Ishikawa (cell line): ENCODE measurements around the gene CDT1.

Experiments used
- CEBPB ChIP-seq: IDR thresholded peaks from 2 replicates; pipeline ENCODE4 v1.6.1; 2012
- CREB1 ChIP-seq: IDR thresholded peaks from 2 replicates; pipeline ENCODE4 v1.6.1; 2012; ENCODE audit warnings: low read depth
- EGR1 ChIP-seq: IDR thresholded peaks from 2 replicates; pipeline ENCODE4 v1.6.1; 2012
- EP300 ChIP-seq: IDR thresholded peaks from 2 replicates; pipeline ENCODE4 v1.6.1; 2012; ENCODE audit warnings: borderline replicate concordance
- FOXM1 ChIP-seq: IDR thresholded peaks from 2 replicates; pipeline ENCODE4 v1.6.1; 2012; ENCODE audit warnings: low read depth, borderline replicate concordance
- NFIC ChIP-seq: IDR thresholded peaks from 2 replicates; pipeline ENCODE4 v1.6.1; 2012
- RAD21 ChIP-seq: IDR thresholded peaks from 2 replicates; pipeline ENCODE4 v1.6.1; 2012; ENCODE audit warnings: low read depth
- TAF1 ChIP-seq: IDR thresholded peaks from 2 replicates; pipeline ENCODE4 v1.6.1; 2012; ENCODE audit warnings: low read depth, mild to moderate bottlenecking
- TCF12 ChIP-seq: IDR thresholded peaks from 2 replicates; pipeline ENCODE4 v1.6.1; 2012; ENCODE audit warnings: low read depth
- TEAD4 ChIP-seq: IDR thresholded peaks from 2 replicates; pipeline ENCODE4 v1.6.1; 2012
- YY1 ChIP-seq: IDR thresholded peaks from 2 replicates; pipeline ENCODE4 v1.6.1; 2012; ENCODE audit warnings: low read depth
- ZBTB7A ChIP-seq: IDR thresholded peaks from 2 replicates; pipeline ENCODE4 v1.6.1; 2012; ENCODE audit warnings: low read depth
- TF ChIP-seq, protein P1 (sequence below): IDR thresholded peaks from 2 replicates; pipeline ENCODE4 v1.6.1; 2012
- TF ChIP-seq, protein P2 (sequence below): IDR thresholded peaks from 2 replicates; pipeline ENCODE4 v1.6.1; 2012
- TF ChIP-seq, protein P3 (sequence below): IDR thresholded peaks from 2 replicates; pipeline ENCODE4 v1.6.1; 2012; ENCODE audit warnings: low read depth, mild to moderate bottlenecking

Gene CDT1

DNA sequence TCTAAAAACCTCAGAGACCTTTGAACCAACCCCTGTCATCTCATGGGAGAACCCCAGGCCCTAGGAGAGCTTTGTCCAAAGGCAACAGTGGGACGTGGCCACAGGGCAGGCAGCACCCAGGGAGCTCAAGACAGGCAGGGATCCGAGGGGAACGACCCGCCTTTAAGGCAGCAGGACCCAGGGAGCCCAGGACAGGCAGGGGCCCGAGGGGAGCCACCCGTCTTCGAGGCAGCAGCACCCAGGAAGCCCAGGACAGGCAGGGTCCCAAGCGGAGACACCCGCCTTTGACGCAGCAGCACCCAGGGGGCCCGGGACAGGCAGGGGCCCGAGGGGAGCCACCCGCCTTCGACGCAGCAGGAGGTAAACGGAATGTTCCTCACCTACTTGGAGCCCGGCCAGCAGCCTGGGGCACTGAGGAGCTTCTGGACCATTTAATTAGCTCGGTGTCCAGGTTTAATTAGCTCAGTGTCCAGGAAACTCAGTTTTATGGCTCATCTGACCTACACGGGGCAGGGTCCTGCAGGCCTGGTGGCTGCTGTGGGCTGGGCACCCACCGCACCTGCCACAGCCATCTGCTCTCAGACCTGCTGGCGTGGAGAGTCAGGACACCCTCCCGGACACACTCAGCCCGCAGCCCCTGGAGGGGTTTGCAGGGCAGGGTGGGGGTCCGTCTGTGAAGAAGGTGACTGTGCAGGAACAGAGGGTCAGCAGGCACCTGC, 43.0 kb upstream of the CDT1 start:
- TF ChIP-seq YY1 (no peak), FOXM1 (no peak), TCF12 (peak; percentile 53), RAD21 (no peak), EGR1 (no peak), CEBPB (no peak), NFIC (peak; percentile 91), TEAD4 (peak; percentile 58), CREB1 (no peak), EP300 (peak; percentile 57), ZBTB7A (no peak; the same call in 1 of the 2 replicates), TAF1 (no peak)
- TF ChIP-seq, protein P1, sequence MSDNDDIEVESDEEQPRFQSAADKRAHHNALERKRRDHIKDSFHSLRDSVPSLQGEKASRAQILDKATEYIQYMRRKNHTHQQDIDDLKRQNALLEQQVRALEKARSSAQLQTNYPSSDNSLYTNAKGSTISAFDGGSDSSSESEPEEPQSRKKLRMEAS, result peak; percentile 27; the same call in 1 of the 2 replicates
- TF ChIP-seq, protein P2, sequence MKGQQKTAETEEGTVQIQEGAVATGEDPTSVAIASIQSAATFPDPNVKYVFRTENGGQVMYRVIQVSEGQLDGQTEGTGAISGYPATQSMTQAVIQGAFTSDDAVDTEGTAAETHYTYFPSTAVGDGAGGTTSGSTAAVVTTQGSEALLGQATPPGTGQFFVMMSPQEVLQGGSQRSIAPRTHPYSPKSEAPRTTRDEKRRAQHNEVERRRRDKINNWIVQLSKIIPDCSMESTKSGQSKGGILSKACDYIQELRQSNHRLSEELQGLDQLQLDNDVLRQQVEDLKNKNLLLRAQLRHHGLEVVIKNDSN, result no peak
- TF ChIP-seq, protein P3, sequence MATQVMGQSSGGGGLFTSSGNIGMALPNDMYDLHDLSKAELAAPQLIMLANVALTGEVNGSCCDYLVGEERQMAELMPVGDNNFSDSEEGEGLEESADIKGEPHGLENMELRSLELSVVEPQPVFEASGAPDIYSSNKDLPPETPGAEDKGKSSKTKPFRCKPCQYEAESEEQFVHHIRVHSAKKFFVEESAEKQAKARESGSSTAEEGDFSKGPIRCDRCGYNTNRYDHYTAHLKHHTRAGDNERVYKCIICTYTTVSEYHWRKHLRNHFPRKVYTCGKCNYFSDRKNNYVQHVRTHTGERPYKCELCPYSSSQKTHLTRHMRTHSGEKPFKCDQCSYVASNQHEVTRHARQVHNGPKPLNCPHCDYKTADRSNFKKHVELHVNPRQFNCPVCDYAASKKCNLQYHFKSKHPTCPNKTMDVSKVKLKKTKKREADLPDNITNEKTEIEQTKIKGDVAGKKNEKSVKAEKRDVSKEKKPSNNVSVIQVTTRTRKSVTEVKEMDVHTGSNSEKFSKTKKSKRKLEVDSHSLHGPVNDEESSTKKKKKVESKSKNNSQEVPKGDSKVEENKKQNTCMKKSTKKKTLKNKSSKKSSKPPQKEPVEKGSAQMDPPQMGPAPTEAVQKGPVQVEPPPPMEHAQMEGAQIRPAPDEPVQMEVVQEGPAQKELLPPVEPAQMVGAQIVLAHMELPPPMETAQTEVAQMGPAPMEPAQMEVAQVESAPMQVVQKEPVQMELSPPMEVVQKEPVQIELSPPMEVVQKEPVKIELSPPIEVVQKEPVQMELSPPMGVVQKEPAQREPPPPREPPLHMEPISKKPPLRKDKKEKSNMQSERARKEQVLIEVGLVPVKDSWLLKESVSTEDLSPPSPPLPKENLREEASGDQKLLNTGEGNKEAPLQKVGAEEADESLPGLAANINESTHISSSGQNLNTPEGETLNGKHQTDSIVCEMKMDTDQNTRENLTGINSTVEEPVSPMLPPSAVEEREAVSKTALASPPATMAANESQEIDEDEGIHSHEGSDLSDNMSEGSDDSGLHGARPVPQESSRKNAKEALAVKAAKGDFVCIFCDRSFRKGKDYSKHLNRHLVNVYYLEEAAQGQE, result no peak

DNA sequence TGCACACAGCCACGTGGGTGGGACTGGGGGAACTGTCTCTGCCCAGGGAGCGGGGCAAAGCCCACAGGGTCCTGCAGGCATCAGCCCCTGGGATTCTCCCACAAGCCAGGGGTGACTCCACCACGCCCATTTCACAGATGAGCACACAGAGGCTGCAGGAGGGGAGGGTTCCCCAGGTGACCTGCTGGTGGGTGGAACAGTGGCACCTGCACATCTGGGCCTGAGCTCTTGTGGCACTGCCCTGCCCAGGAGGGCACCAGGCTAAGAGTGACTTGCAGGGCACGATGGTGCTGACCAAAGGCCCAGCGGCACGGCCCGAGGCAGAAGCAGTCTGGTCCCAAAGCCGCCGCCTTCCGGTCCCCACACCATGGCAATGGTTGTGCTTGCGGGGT, 42.5 kb upstream of the CDT1 start:
- TF ChIP-seq TCF12, result 0 out of 2 replicates have a peak, but pooled peaks have one; percentile 7
- no peak for TF ChIP-seq YY1

DNA sequence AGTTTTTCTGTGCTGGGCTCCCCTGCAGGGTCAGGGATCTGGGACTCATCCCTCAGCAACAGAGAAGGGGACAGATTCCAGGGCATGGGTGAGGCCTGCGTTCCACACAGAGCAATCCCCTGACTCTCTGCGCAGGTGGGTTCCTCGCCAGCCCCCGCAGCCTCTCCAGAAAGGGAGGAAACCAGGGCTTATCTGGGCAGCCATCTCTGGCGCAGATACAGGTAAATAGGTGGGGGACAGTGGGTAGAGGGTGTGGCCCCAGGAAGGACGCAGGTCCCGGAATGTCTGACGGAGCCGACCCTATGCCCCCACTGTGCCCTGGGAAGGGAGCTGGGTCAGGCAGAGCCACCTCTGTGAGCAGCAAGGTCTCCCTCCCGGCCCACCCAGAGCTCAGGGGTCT, 41.8 kb upstream of the CDT1 start:
- no peak for TF ChIP-seq EP300
- TF ChIP-seq, protein P3, result no peak
- TF ChIP-seq, protein P1, result no peak
- no peak for TF ChIP-seq TEAD4
- no peak for TF ChIP-seq CEBPB
- no peak for TF ChIP-seq FOXM1
- TF ChIP-seq EGR1, result no peak
- TF ChIP-seq YY1, result no peak
- no peak for TF ChIP-seq RAD21
- TF ChIP-seq NFIC, result no peak
- TF ChIP-seq, protein P2, result no peak
- TF ChIP-seq TAF1, result no peak
- TF ChIP-seq TCF12, result no peak
- no peak for TF ChIP-seq ZBTB7A

DNA sequence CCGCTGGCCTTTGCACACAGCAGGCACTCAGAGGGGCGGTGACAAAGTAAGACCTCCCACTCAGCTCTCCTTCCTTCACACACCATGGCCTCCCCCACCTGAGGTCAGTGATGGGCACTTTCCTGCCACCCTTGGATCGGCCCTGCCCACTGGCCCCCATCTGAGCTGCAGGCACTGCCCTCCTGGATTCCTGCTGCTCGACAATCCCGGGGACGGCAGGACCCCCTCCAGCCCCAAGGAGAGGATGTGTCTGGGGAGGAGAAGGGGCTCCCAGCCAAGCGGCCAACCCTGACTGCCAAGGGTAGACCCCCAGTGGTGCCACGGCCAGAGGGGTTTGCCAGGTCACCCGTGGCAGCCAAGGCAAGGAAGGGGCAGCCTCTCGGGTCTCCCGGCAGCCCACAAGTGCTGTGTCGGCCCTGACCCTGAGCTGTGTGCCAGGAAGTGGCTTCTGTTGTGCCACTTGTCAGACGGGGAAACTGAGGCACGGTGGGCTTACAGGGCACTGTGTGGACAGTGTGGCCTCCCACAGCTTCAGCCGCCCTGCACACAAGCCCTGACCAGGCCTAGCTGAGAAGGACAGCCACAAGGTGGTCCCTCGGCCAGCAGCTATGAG, 41.2 kb upstream of the CDT1 start:
- TF ChIP-seq TAF1, result no peak
- no peak for TF ChIP-seq TCF12
- no peak for TF ChIP-seq NFIC
- peak; percentile 35; the same call in 1 of the 2 replicates for TF ChIP-seq ZBTB7A
- TF ChIP-seq, protein P1, result no peak
- TF ChIP-seq RAD21, result no peak

DNA sequence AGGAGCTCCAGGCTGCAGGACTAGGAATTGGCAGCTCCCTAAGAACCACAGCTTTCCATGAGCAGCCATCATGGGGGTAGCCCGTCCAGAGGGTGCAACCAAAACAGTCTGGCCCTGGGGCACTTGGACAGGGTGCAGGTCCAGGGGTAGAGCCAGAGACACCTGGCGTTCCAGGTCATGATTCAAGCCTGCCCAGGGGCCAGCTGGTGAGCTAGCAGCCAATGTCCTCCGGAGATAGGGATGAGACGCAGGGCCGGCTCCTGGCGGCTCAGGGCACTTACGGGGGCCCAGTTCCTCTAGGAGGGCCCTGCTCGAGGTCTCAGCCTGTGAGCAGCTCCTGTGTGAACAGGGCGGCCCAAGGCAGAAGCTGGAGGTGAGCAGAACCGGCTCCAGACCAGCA, 40.6 kb upstream of the CDT1 start:
- TF ChIP-seq, protein P2, result no peak
- TF ChIP-seq ZBTB7A, result no peak
- TF ChIP-seq EP300, result no peak
- TF ChIP-seq EGR1, result no peak
- TF ChIP-seq CREB1, result no peak
- no peak for TF ChIP-seq TEAD4
